NCI-H1092 (cell line): ENCODE data around the gene SETD2.
"Not testable (repeated sequence)": the region's sequence is repeated elsewhere in the genome, so short reads cannot be mapped to it uniquely, and the experiment has no call there.

Experiments used
- DNase-seq: peaks from one replicate; lab custom pipeline; 2025; lab: John Stamatoyannopoulos, UW

SETD2 gene

GRCh38 chr3:47164007-47164881 is at the start of gene SETD2:
SETD2 (minus strand) TSS chr3:47164113; CDS start chr3:47163924, 189 bp downstream.
- DNase-seq, result peak; percentile 68

- DNase-seq, result no peak
Observed at GRCh38 chr3:47210863-47211405, 47.0 kb upstream of the SETD2 start.

GRCh38 chr3:47206022-47206421 is 42.1 kb upstream of the SETD2 start:
- not testable (repeated sequence) for DNase-seq

GRCh38 chr3:47204875-47205274 is 41.0 kb upstream of the SETD2 start:
- DNase-seq, result no peak

GRCh38 chr3:47202542-47202941 is 38.6 kb upstream of the SETD2 start:
- no peak for DNase-seq

GRCh38 chr3:47197287-47197686 is 33.4 kb upstream of the SETD2 start:
- no peak for DNase-seq

- DNase-seq, result no peak
Observed at GRCh38 chr3:47194994-47195393, 31.1 kb upstream of the SETD2 start.

- no peak for DNase-seq
Observed at GRCh38 chr3:47193871-47194859, 30.3 kb upstream of the SETD2 start.

- no peak for DNase-seq
Observed at GRCh38 chr3:47186285-47186684, 22.4 kb upstream of the SETD2 start.

GRCh38 chr3:47181685-47182084 is 17.8 kb upstream of the SETD2 start:
- not testable (repeated sequence) for DNase-seq

- DNase-seq, result not testable (repeated sequence)
Observed at GRCh38 chr3:47180011-47180410, 16.1 kb upstream of the SETD2 start.

GRCh38 chr3:47176582-47176981 is 12.7 kb upstream of the SETD2 start:
- no peak for DNase-seq

GRCh38 chr3:47163169-47164006 is 525 bp downstream of the SETD2 start:
- DNase-seq, result peak; percentile 19

- DNase-seq, result no peak
Observed at GRCh38 chr3:47162697-47163168, 1.2 kb downstream of the SETD2 start.

- no peak for DNase-seq
Observed at GRCh38 chr3:47161983-47162696, 1.8 kb downstream of the SETD2 start.

GRCh38 chr3:47159820-47160219 is 4.1 kb downstream of the SETD2 start:
- no peak for DNase-seq

GRCh38 chr3:47158208-47158607 is 5.7 kb downstream of the SETD2 start:
- DNase-seq, result no peak

GRCh38 chr3:47156396-47156795 is 7.5 kb downstream of the SETD2 start:
- no peak for DNase-seq

- no peak for DNase-seq
Observed at GRCh38 chr3:47152578-47152977, 11.3 kb downstream of the SETD2 start.

- no peak for DNase-seq
Observed at GRCh38 chr3:47151836-47152235, 12.1 kb downstream of the SETD2 start.
